H1 (cell line): ENCODE results near the gene SAT2. TPM values are rescaled to one million over a fixed set of nuclear protein-coding genes. Genes with fewer than 3 reads are reported as not detected.

Experiments used
- BACH1 ChIP-seq: IDR thresholded peaks from 2 replicates; pipeline ENCODE4 v1.6.1; 2012; ENCODE audit warnings: low read length, improper control_type of control experiment
- CBX8 ChIP-seq: fragments of 300-800, 300-1000 bp; sonication (generic); IDR thresholded peaks from 2 replicates; pipeline ENCODE4 v1.7.1; 2016; ENCODE audit warnings: low read depth, low read length, borderline replicate concordance
- EZH2 ChIP-seq: fragments of 200-600 bp; sonication (generic); IDR thresholded peaks from 2 replicates; pipeline ENCODE4 v1.7.1; 2012; ENCODE audit warnings: low read depth, mild to moderate bottlenecking, moderate library complexity, low read length, inconsistent platforms; ENCODE audit not compliant: severe bottlenecking
- FOSL1 ChIP-seq: IDR thresholded peaks from 2 replicates; pipeline ENCODE4 v1.6.1; 2011; ENCODE audit warnings: mild to moderate bottlenecking, low read depth, low read length, moderate library complexity; ENCODE audit not compliant: insufficient read depth
- GABPA ChIP-seq: IDR thresholded peaks from 2 replicates; pipeline ENCODE4 v1.6.1; 2011; ENCODE audit warnings: mild to moderate bottlenecking, low read length, moderate library complexity, borderline replicate concordance; ENCODE audit not compliant: insufficient read depth
- GTF2F1 ChIP-seq: IDR thresholded peaks from 2 replicates; pipeline ENCODE4 v1.6.1; 2012; ENCODE audit warnings: low read depth, low read length, improper control_type of control experiment, borderline replicate concordance
- HDAC2 ChIP-seq, 2 experiments: fragments of 300-600 bp in 1 of 2; sonication (generic) in 1 of 2; IDR thresholded peaks; 2 replicates each; pipeline ENCODE4 v1.6.1; 2011 to 2012; ENCODE audit warnings: low read depth in 2 of 2, low read length in 2 of 2, mild to moderate bottlenecking in 2 of 2, moderate library complexity in 2 of 2, borderline replicate concordance in 1 of 2, inconsistent platforms in 1 of 2
- KDM1A ChIP-seq: fragments of 200-600, 300-600 bp; sonication (generic); IDR thresholded peaks from 2 replicates; pipeline ENCODE4 v1.7.1; 2016; ENCODE audit warnings: mild to moderate bottlenecking, low read length, borderline replicate concordance
- NANOG ChIP-seq: IDR thresholded peaks from 2 replicates; pipeline ENCODE4 v1.6.1; 2011; ENCODE audit warnings: low read length, low read depth, mild to moderate bottlenecking, inconsistent platforms; ENCODE audit not compliant: insufficient read depth, poor library complexity, severe bottlenecking
- NRF1 ChIP-seq: IDR thresholded peaks from 2 replicates; pipeline ENCODE4 v1.6.1; 2011; ENCODE audit warnings: mild to moderate bottlenecking, low read depth, low read length, improper control_type of control experiment
- POLR2AphosphoS5 ChIP-seq: IDR thresholded peaks from 2 replicates; pipeline ENCODE4 v1.6.1; 2011; ENCODE audit warnings: low read depth, low read length
- POU5F1 ChIP-seq: IDR thresholded peaks from 2 replicates; pipeline ENCODE4 v1.6.1; 2011; ENCODE audit warnings: low read depth, mild to moderate bottlenecking, low read length, moderate library complexity
- RAD21 ChIP-seq, 2 experiments: IDR thresholded peaks in 1 of 2; conservative IDR thresholded peaks in 1 of 2; 2 replicates each; pipeline ENCODE4 v1.6.1; 2011; ENCODE audit warnings: low read depth in 2 of 2, low read length in 2 of 2, improper control_type of control experiment in 1 of 2, inconsistent platforms in 1 of 2, mild to moderate bottlenecking in 1 of 2, moderate library complexity in 1 of 2
- SIRT6 ChIP-seq: IDR thresholded peaks from one replicate; pipeline ENCODE4 v1.7.1; 2012; ENCODE audit warnings: low read length, inconsistent platforms
- SP2 ChIP-seq: IDR thresholded peaks from 2 replicates; pipeline ENCODE4 v1.6.1; 2012; ENCODE audit warnings: mild to moderate bottlenecking, low read length, inconsistent platforms
- SRF ChIP-seq: IDR thresholded peaks from 2 replicates; pipeline ENCODE4 v1.6.1; 2011; ENCODE audit warnings: mild to moderate bottlenecking, low read depth, low read length, moderate library complexity
- TAF1 ChIP-seq: IDR thresholded peaks from 2 replicates; pipeline ENCODE4 v1.6.1; 2011; ENCODE audit warnings: mild to moderate bottlenecking, low read depth, low read length
- TCF12 ChIP-seq: IDR thresholded peaks from 2 replicates; pipeline ENCODE4 v1.6.1; 2011; ENCODE audit warnings: low read depth, mild to moderate bottlenecking, low read length
- TEAD4 ChIP-seq: IDR thresholded peaks from 2 replicates; pipeline ENCODE4 v1.6.1; 2012; ENCODE audit warnings: low read depth, low read length, inconsistent platforms, mixed read lengths
- polyA plus RNA-seq, 7 experiments: library from polyadenylated mRNA; depleted of rRNA in 3 of 7; stranded (reverse) in 5 of 7; unstranded in 2 of 7; fragments of >200 nt in 5 of 7; fragments of 200-250 nt in 2 of 7; gene quantifications; 1 replicate in 5 of 7; 2 replicates in 1 of 7; 4 replicates in 1 of 7; pipeline versions ENCODE4 v1.2.1 to v1.2.3, GENCODE V29; 2011 to 2013; ENCODE audit warnings: missing spikeins in 2 of 7, mixed read lengths in 2 of 7
- total RNA-seq: library from RNA; stranded (reverse); fragmentation: NEBNext Ultra II Directional; extraction: Animal tissue kit (Norgen Biotek cat#: 25700); gene quantifications from 2 replicates; pipeline ENCODE4 v1.2.1, GENCODE V29; 2021
- TF ChIP-seq, protein P1 (sequence below): IDR thresholded peaks from 2 replicates; pipeline ENCODE4 v1.6.1; 2011; ENCODE audit warnings: low read length, improper control_type of control experiment
- TF ChIP-seq, protein P2 (sequence below): IDR thresholded peaks from 2 replicates; pipeline ENCODE4 v1.6.1; 2012; ENCODE audit warnings: inconsistent platforms
- TF ChIP-seq, protein P3 (sequence below): IDR thresholded peaks from 2 replicates; pipeline ENCODE4 v1.6.1; 2011; ENCODE audit warnings: low read depth, mild to moderate bottlenecking, low read length; ENCODE audit not compliant: insufficient read depth

SAT2 gene
- total and polyA plus RNA-seq, 2 of the 8 experiments (the other 6 are each of a cell fraction or from before 2014, with no cell fraction given): 36.4 to 72.3 TPM

DNA sequence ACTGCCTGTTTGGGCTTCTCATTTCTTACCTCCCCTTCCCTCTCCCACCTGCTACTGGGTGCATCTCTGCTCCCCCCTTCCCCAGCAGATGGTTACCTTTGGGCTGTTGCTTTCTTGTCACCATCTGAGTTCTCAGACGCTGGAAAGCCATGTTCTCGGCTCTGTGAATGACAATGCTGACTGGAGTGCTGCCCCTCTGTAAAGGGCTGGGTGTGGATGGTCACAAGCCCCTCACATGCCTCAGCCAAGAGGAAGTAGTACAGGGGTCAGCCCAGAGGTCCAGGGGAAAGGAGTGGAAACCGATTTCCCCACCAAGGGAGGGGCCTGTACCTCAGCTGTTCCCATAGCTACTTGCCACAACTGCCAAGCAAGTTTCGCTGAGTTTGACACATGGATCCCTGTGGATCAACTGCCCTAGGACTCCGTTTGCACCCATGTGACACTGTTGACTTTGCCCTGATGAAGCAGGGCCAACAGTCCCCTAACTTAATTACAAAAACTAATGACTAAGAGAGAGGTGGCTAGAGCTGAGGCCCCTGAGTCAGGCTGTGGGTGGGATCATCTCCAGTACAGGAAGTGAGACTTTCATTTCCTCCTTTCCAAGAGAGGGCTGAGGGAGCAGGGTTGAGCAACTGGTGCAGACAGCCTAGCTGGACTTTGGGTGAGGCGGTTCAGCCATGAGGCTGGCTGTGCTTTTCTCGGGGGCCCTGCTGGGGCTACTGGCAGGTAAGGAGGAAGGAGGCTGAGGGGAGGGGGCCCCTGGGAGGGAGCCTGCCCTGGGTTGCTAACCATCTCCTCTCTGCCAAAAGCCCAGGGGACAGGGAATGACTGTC is 48.4 kb downstream of the SAT2 start, which contains the start of gene CD68 (continued):
- TF ChIP-seq RAD21 (IDR thresholded peaks at IDR 0.05 in 1 of 2, conservative IDR thresholded peaks at IDR 0.05 in 1 of 2; ENCODE audit: low read depth in 2 of 2, low read length in 2 of 2) (no peak), NANOG (no peak), GTF2F1 (no peak), KDM1A (no peak), NRF1 (no peak), EZH2 (no peak), SRF (no peak), HDAC2 (IDR thresholded peaks at IDR 0.05; ENCODE audit: borderline replicate concordance in 1 of 2, low read depth in 2 of 2, low read length in 2 of 2) (no peak), GABPA (0 out of 2 replicates have a peak, but pooled peaks have one; percentile 33), BACH1 (no peak), CBX8 (no peak), POLR2AphosphoS5 (peak; percentile 100), SP2 (no peak), FOSL1 (no peak), TCF12 (no peak), TAF1 (no peak), TEAD4 (no peak), SIRT6 (no peak), POU5F1 (no peak)
- TF ChIP-seq, protein P1, sequence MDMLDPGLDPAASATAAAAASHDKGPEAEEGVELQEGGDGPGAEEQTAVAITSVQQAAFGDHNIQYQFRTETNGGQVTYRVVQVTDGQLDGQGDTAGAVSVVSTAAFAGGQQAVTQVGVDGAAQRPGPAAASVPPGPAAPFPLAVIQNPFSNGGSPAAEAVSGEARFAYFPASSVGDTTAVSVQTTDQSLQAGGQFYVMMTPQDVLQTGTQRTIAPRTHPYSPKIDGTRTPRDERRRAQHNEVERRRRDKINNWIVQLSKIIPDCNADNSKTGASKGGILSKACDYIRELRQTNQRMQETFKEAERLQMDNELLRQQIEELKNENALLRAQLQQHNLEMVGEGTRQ: peak; percentile 50; the same call in 1 of the 2 replicates
- TF ChIP-seq, protein P2, sequence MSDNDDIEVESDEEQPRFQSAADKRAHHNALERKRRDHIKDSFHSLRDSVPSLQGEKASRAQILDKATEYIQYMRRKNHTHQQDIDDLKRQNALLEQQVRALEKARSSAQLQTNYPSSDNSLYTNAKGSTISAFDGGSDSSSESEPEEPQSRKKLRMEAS: peak; percentile 33; the same call in 1 of the 2 replicates
- TF ChIP-seq, protein P3, sequence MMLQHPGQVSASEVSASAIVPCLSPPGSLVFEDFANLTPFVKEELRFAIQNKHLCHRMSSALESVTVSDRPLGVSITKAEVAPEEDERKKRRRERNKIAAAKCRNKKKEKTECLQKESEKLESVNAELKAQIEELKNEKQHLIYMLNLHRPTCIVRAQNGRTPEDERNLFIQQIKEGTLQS: no peak
